Stimulated activated CD8-positive, alpha-beta memory T cell treated with anti-CD3 and anti-CD28 coated beads, Interleukin-12 subunit alpha, Interleukin-12 subunit beta, amount 100 ng/mL, for 1 hour (primary cell): Measurements from ENCODE around the gene PFDN6.
A peak's percentile ranks its signal among the peaks of the same experiment; 100 is the strongest.

Experiments
- DNase-seq: peaks from one replicate; pipeline ENCODE4 v3.0.0-alpha.2; 2020; ENCODE audit warnings: low read depth

The PFDN6 gene

DNA sequence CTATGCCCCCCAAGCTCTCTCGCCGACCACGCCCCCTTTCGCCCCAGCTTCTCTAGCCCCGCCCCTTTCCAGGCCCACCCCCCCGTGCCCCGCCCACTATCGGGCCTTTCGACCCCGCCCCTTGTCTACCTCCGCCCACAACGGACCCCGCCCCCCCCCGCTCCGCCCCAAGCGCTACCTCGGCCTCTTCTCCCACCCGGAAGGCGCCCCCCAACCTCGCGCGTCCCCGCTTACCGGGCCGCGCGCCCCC lies 27.9 kb downstream of the PFDN6 start:
- peak; percentile 45 for DNase-seq

DNA sequence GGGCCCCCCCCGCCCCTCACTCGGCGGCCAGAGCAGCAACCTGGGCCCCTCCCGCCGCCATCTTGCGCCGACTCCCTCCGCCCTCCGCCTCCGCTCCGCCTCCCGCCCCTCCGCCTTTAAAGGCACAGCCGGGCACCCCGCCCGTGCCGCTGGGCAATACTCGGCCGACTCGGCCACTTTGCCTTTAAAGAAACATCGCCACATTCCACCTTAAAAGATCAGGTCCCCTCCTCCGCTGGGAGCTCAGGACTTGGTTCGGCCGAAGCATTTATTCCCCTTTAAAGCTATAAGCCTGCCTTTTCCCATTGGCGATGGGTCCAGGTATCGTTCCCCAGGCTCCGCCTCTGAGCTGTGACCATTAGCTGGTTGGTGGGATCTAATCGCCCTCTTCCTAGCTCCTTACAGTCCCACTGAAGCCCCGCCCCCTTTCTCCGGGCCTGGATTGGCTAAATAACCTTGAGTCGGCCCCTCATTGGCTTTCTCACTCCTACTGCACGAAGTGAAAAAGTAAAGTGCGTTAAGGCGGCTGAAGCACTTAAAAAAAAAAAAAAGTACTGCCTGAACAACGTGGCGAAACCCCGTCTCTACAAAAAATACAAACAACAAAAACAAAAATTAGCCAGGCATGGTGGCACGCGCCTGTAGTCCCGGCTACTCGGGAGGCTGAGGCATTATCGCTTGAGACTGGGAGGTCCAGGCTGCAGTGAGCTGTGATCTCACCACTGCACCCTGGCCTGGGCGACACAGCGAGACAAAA lies 28.4 kb downstream of the PFDN6 start, which contains the start of gene ZBTB22:
ZBTB22 (minus strand) TSS at position 76 of the 757 bp plus-strand sequence. CDS start 828 bp downstream, outside the sequence.
- DNase-seq, result peak; percentile 90

DNA sequence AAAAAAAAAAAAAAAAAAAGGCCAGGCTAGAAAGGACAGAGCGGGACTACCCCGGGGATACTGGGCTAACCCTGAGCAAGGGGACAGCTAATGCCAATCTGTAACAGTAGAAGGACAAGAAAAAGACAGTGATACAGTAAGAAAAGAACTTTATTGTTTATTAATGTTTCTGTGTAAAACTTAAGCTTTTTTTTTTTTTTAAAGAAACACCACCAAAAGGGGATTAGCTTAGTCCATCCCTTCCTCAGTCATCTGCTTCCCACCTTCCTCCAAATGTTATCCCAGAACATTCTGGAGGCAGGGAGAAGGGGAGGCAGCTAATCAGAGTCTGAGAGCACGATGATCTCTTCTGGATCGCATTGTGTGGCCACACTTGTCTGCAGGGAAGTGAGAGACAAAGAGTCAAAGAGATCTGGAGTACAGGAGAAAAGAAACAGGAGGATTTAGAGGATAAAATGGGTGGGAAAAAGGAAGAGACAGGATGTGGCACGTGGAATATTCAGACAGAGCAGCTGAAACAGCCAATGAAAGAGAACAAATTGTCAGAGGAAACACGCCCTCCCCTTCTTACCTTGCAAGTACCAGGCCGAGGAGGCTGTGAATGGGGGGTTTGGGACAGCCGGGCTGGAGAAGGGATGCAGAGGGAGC lies 29.1 kb downstream of the PFDN6 start:
- no peak for DNase-seq

DNA sequence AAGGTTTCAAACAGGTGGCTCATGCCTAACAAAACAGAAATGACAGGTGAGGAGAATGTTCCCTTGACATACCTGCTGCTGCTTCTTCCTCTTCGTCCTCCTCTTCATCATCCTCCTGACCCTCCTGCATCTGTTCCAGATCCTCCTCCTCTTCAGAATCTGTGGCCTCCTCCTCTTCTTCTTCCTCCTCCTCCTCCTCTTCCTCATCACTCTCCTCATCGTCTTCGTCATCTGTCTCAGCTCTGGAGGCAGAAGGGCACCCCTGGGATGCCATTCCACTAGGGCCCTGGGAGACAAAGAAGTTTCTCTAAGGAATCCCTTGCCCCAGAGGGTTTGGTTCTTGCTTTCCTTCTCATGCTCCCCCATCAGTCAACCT lies 30.5 kb downstream of the PFDN6 start:
- DNase-seq, result no peak

DNA sequence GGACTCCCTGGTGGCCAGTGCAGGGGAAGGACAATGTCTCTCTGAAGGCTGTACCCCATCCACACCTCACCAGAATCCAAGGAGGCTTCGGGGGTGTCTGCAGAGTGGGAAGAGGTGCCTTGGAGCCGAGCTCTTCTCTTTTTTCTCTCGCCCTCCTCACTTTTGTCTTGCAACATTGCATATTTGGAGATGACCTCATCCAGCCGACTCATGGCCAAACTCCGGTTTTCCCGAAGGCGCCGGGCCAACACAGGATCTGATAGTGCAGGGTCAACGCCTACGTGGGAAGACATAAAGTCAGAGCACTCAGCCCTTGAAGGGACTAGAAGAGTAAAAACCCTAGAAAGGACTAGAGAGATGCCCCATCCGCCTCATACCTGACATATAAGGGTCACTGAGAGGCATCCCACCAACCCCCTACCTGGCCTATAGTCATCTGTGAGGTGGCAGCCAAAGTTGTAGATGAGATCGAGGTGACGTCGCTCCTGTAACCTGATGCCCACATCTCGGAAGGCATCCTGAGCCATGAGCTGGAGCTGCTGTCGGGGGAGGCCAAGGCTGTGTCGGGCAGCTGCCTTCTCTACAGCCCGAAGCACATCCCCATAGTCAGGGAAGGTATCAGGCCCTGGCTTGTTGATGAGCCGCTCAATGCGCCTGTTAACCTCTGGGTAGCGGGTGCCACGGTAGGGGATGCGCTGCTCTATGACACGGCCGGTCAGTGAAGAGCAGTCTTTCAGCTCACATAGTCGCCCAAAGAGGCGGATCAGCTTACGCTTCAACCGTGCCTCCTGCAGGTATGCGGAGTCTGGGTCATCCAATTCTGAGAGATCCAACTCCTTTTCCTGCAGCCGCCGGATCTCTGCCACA lies 31.1 kb downstream of the PFDN6 start:
- no peak for DNase-seq

DNA sequence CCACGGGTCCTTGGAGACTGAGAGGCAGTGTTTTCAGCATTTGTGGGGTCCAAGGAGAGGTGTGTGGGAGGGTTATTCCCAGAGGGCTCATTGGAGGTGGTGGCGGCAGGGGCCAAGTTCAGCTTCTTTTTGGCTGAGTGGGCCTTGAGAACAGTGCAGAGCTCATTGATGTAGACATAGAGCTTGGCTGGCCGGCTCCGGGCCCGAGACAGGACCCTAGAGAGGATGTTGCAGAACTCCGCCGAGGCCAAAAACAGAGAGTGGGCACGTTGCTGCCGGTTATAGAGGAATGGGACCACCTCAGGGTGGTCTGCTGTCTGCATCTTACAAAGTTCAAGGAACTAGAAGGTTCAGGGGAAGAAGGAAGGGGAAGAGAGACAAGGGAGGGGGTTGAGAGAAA lies 31.8 kb downstream of the PFDN6 start:
- DNase-seq, result no peak

DNA sequence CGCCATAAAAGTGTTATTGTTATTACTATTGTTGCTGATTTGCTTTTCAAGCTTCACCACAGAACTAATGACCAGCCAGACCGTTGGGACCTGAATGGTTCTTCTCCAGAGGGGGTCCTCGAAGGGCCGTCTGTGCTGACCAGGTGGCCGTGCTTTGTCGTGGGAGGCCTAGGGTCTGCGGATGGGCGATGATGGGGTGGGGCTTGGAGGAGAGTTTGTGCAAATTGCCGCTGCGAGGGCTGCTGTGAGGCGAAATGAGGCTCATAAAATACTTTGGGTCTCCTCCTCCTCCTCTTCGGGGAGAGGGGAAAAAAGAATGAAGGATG lies 34.2 kb downstream of the PFDN6 start:
- no peak for DNase-seq

DNA sequence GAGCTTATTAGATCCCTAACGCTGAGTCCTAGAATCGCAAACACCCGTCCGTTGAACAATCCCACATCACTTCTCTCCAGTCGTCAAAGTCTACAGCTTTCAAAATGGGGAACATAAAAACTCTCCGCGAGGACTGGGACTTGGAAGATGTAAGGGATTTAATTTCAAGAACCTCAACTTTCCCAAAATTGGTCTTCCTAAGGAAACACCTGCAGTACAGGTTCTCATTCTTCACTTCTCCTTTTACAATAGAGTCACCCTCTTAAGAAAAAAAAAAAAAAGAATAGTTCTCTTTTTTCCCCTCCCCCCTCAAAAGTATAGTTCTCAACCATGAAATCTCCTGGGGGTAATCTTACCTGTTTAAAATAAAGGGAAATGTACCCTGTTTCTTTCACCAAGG lies 34.7 kb downstream of the PFDN6 start:
- DNase-seq, result no peak

DNA sequence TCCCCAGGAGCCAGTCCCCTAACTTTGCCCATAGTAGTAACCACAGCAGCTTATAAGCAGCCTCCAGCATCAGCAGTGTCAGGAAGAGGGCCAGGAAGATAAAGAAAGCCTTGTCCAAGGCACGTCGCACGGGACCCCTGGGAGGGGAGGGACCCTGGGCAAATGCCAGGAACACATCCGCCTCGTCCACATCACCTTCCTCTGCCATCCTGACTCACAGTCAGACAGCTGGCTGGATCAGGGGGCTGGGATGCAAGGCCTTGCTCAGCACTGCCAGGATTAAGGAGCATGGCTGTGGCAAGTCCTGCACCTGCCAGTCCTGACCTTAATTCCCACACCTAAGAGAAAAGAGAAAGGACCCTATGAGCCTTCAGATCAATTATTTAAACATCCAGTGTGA lies 39.7 kb downstream of the PFDN6 start:
- no peak for DNase-seq

DNA sequence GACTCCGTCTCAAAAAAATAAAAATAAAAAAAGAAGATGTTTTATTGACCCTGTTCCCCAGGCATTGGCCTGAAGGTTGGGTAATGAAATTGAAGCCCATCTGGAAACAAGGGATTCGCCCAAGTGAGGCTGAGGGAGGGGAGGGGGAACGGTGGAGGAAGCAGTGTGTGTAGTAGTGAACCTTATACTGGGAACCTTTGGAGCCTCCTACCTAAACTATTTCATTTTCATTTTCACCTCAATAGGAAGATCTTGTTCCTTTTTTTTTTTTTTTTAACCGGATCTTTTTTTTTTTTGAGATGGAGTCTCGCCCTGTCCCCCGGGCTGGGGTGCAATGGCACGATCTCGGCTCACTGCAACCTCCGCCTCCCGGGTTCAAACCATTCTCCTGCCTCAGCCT lies 41.3 kb downstream of the PFDN6 start:
- DNase-seq, result no peak

DNA sequence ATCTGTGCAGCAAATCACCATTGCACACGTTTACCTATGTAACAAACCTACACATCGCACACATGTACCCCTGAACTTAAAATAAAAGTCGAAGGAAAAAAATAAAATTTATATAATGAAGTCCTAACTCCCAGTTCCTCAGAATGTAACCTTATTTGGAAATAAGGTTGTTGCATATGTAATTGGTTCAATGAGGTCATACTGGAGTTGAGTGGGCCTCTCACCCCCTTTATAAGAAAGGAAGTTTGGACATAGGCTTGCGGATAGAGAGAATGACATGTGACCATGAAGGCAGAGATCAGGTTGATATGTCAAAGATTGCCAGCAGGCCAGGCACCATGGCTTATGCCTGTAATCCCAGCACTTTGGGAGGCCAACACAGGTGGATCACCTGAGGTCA lies 44.3 kb downstream of the PFDN6 start:
- no peak for DNase-seq

DNA sequence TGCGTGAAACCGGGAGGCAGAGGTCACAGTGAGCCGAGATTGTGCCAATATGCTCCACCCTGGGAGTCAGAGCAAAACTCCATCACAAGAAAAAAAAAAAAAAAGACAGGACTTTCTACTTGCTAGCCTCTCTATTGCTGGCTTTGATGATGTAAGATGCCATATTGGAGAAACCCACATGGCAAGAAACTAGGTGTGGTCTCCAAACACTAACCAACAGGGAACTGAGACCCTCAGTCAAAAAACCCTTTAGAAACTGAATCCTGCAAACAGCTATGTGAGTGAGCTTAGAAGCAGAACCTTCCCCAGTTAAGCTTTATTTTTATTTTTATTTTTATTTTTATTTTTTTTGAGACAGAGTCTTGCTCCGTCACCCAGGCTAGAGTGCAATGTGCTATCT lies 46.5 kb downstream of the PFDN6 start:
- DNase-seq, result no peak

DNA sequence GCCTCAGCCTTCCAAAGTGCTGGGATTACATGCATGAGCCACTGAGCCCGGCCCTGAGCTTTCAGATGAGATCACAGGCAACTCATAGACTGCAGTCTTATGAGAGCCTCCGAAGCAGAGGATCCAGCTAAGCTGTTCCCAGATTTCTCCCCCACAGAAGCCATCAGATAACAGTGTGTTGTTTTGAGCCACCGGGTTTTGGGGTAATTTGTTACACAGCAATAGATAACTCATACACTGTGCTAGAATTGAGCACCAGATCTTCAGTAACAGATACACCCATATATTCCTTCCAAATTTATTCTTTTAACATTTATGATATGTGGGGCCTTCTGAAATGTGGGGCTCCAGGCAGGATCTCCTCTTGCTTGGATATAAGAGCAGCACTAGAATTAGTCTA lies 47.1 kb downstream of the PFDN6 start:
- DNase-seq, result no peak

DNA sequence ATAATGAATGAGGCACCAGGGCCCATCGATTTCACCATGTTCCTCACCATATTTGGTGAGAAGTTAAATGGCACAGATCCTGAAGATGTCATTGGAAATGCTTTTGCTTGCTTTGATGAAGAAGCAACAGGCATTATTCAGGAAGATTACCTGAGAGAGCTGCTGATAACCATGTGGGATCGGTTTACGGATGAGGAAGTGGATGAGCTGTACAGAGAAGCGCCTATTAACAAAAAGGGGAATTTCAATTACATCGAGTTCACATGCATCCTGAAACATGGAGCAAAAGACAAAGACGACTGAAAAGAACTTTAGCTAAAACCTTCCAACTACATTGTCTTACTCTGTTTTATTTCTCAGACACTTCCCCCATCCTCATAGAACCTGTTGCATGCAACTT lies 49.8 kb downstream of the PFDN6 start:
- no peak for DNase-seq
